HEK293T (cell line): Measurements from ENCODE around the gene KRTAP2-2.

Experiments used
- CTCF ChIA-PET: fragments of 350-600 bp; formaldehyde crosslinking; extraction: SDS; loops from one replicate; lab custom pipeline; 2021; ENCODE audit warnings: antibody characterized with exemption, inconsistent platforms; lab: Yijun Ruan, JAX
- POLR2A ChIA-PET: fragments of 350-600 bp; formaldehyde crosslinking; extraction: SDS; loops from one replicate; lab custom pipeline; 2020; ENCODE audit warnings: antibody characterized with exemption, inconsistent platforms; lab: Yijun Ruan, JAX
- DNase-seq: peaks from one replicate; pipeline ENCODE4 v3.0.0; 2012; ENCODE audit warnings: mixed read lengths; ENCODE audit errors: extremely low spot score
- ARNT ChIP-seq: fragments of 450-650 bp; IDR thresholded peaks from 2 replicates; pipeline ENCODE4 v1.6.1; 2017; ENCODE audit warnings: mild to moderate bottlenecking
- BHLHE40 ChIP-seq: fragments of 450-650 bp; IDR thresholded peaks from 2 replicates; pipeline ENCODE4 v1.6.1; 2016; ENCODE audit warnings: mild to moderate bottlenecking, moderate library complexity, borderline replicate concordance
- CTBP1 ChIP-seq: fragments of 450-650 bp; IDR thresholded peaks from 2 replicates; pipeline ENCODE4 v1.6.1; 2016; ENCODE audit warnings: borderline replicate concordance
- FOXA1 ChIP-seq: fragments of 450-650 bp; IDR thresholded peaks from 2 replicates; pipeline ENCODE4 v1.6.1; 2016; ENCODE audit warnings: mild to moderate bottlenecking
- FOXK2 ChIP-seq: fragments of 450-650 bp; IDR thresholded peaks from 2 replicates; pipeline ENCODE4 v1.6.1; 2016; ENCODE audit warnings: mild to moderate bottlenecking
- HDGF ChIP-seq: fragments of 450-650 bp; IDR thresholded peaks from 2 replicates; pipeline ENCODE4 v1.6.1; 2017; ENCODE audit warnings: antibody characterized with exemption, borderline replicate concordance
- L3MBTL2 ChIP-seq: fragments of 450-650 bp; conservative IDR thresholded peaks from 2 replicates; pipeline ENCODE4 v1.6.1; 2016; ENCODE audit warnings: mild to moderate bottlenecking
- SP1 ChIP-seq: fragments of 450-650 bp; IDR thresholded peaks from 2 replicates; pipeline ENCODE4 v1.6.1; 2017
- TARDBP ChIP-seq: fragments of 450-650 bp; IDR thresholded peaks from 2 replicates; pipeline ENCODE4 v1.6.1; 2016
- ZNF384 ChIP-seq: fragments of 450-650 bp; IDR thresholded peaks from 2 replicates; pipeline ENCODE4 v1.6.1; 2016
- TF ChIP-seq, protein P1 (sequence below): fragments of 450-650 bp; IDR thresholded peaks from 2 replicates; pipeline ENCODE4 v1.6.1; 2016

KRTAP2-2 gene

DNA sequence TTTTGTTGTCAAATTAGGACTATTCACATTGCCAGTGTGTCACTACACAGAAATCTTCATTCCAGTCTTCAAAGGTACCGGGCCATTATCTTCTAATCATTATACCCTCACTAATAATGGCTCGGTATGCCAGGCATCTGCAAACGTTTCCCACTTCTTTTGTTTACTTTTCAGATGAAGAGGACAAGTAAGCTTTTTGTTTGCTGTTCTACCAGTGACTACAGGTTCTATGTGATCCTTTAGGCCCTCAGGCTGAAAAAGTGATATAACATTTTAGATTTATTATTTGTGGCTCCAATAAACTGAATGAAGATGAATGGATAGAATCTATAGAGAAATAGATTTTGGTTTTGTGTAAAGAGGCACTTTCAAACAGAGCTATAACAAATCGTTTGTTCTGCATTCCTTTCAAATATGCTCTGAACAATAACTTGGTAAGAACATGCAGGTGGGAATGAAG, 45.7 kb downstream of the KRTAP2-2 start:
- DNase-seq: no peak
- ChIA-PET POLR2A (no interaction called here), CTCF (no interaction called here)
- TF ChIP-seq L3MBTL2 (no peak), FOXK2 (no peak), TARDBP (no peak)

DNA sequence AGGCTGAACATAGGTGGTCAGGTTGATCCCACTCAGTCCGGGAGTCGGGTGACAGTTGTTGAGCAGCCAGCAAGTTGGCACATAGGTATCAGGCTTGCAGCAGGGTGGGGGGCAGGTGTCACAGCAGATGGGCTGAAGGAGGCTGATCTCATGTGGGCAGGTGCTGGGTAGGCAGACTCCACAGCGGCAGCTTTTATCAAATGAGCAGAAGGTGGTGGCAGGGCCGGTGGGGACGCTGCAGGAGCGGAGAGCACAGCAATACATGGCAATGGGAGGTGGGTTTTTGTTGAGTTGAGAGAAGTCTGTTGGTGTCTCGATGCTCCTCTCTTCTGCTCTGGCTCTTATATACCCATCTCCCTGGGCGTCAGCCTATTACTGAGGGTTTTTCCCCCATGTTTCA, 46.2 kb downstream of the KRTAP2-2 start, which contains the start of gene KRTAP3-1:
Gene KRTAP3-1, minus strand, starts transcription at position 318 of the 400 bp plus-strand sequence. Its CDS starts 54 bp downstream, at position 264.
- DNase-seq: no peak
- TF ChIP-seq SP1: no peak
- TF ChIP-seq, protein P1, sequence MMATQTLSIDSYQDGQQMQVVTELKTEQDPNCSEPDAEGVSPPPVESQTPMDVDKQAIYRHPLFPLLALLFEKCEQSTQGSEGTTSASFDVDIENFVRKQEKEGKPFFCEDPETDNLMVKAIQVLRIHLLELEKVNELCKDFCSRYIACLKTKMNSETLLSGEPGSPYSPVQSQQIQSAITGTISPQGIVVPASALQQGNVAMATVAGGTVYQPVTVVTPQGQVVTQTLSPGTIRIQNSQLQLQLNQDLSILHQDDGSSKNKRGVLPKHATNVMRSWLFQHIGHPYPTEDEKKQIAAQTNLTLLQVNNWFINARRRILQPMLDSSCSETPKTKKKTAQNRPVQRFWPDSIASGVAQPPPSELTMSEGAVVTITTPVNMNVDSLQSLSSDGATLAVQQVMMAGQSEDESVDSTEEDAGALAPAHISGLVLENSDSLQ: no peak
- no peak for TF ChIP-seq BHLHE40
- no peak for TF ChIP-seq ZNF384
- TF ChIP-seq CTBP1: no peak
- TF ChIP-seq L3MBTL2: no peak
- no peak for TF ChIP-seq HDGF
- no peak for TF ChIP-seq FOXA1
- no peak for TF ChIP-seq ARNT
- POLR2A ChIA-PET: no interaction called here
- CTCF ChIA-PET: no interaction called here
